HuH-7 (cell line): ENCODE measurements around the gene ZNF195.
"Not testable (repeated sequence)": the region's sequence is repeated elsewhere in the genome, so short reads cannot be mapped to it uniquely, and the experiment has no call there.

Experiments used
- DNase-seq: peaks from one replicate; pipeline ENCODE4 v3.0.0; 2011; ENCODE audit warnings: low spot score

Gene ZNF195

GRCh38 chr11:3347127-3347526 is 31.8 kb downstream of the ZNF195 start:
- no peak for DNase-seq

- no peak for DNase-seq
Measured at GRCh38 chr11:3346587-3346986, 32.4 kb downstream of the ZNF195 start.

- no peak for DNase-seq
Measured at GRCh38 chr11:3345736-3346135, 33.2 kb downstream of the ZNF195 start.

- DNase-seq, result no peak
Measured at GRCh38 chr11:3344327-3345174, 34.4 kb downstream of the ZNF195 start.

GRCh38 chr11:3342709-3343108 is 36.2 kb downstream of the ZNF195 start:
- no peak for DNase-seq

- DNase-seq, result no peak
Measured at GRCh38 chr11:3341298-3341697, 37.6 kb downstream of the ZNF195 start.

GRCh38 chr11:3340025-3340424 is 38.9 kb downstream of the ZNF195 start:
- DNase-seq, result no peak

GRCh38 chr11:3339340-3339624 is 39.7 kb downstream of the ZNF195 start:
- DNase-seq, result no peak

GRCh38 chr11:3338569-3339339 is 40.2 kb downstream of the ZNF195 start:
- DNase-seq, result no peak

GRCh38 chr11:3336420-3336819 is 42.5 kb downstream of the ZNF195 start:
- DNase-seq, result not testable (repeated sequence)

GRCh38 chr11:3333157-3333556 is 45.8 kb downstream of the ZNF195 start:
- not testable (repeated sequence) for DNase-seq

GRCh38 chr11:3331078-3331477 is 47.9 kb downstream of the ZNF195 start:
- DNase-seq, result not testable (repeated sequence)

- DNase-seq, result not testable (repeated sequence)
Measured at GRCh38 chr11:3330064-3330463, 48.9 kb downstream of the ZNF195 start.

GRCh38 chr11:3328503-3328902 is 50.4 kb downstream of the ZNF195 start:
- not testable (repeated sequence) for DNase-seq

- DNase-seq, result not testable (repeated sequence)
Measured at GRCh38 chr11:3326450-3326849, 52.5 kb downstream of the ZNF195 start.

- DNase-seq, result not testable (repeated sequence)
Measured at GRCh38 chr11:3324724-3325123, 54.2 kb downstream of the ZNF195 start.
